Endodermal cell (in vitro differentiated cells): ENCODE measurements around the gene XYLT1. TPM values are rescaled to one million over a fixed set of nuclear protein-coding genes. Genes with fewer than 3 reads are reported as not detected.

Experiments
- DNase-seq: peaks from one replicate; pipeline ENCODE4 v3.0.0-alpha.2; 2017
- H3K27ac ChIP-seq: 2 replicates; pipeline ENCODE4 v1.5.1; 2013; ENCODE audit warnings: mild to moderate bottlenecking, low read depth, low read length, moderate library complexity
- H3K27me3 ChIP-seq: 2 replicates; pipeline ENCODE4 v1.6.1; 2013; ENCODE audit warnings: mild to moderate bottlenecking, low read length, moderate library complexity; ENCODE audit not compliant: insufficient read depth, control insufficient read depth, poor library complexity, severe bottlenecking
- H3K36me3 ChIP-seq: 2 replicates; pipeline ENCODE4 v1.7.0; 2013; ENCODE audit warnings: mild to moderate bottlenecking, low read length, moderate library complexity; ENCODE audit not compliant: control insufficient read depth, insufficient read depth
- H3K4me1 ChIP-seq: one replicate; pipeline ENCODE4 v1.7.0; 2013; ENCODE audit warnings: low read length; ENCODE audit not compliant: control insufficient read depth, insufficient read depth
- H3K4me3 ChIP-seq: 2 replicates; pipeline ENCODE4 v1.5.1; 2013; ENCODE audit warnings: mild to moderate bottlenecking, low read length, moderate library complexity
- H3K9ac ChIP-seq: 2 replicates; pipeline ENCODE4 v1.6.1; 2013; ENCODE audit warnings: mild to moderate bottlenecking, low read length, moderate library complexity; ENCODE audit not compliant: poor library complexity, severe bottlenecking; ENCODE audit errors: extremely low read depth
- H3K9me3 ChIP-seq: 2 replicates; pipeline ENCODE4 v1.6.1; 2013; ENCODE audit warnings: mild to moderate bottlenecking, low read length, moderate library complexity; ENCODE audit not compliant: control insufficient read depth
- H3K27ac Mint-ChIP-seq: 2 replicates; pipeline ENCODE4 v1.8.0; 2020; ENCODE audit warnings: mixed read lengths
- H3K27me3 Mint-ChIP-seq: 2 replicates; pipeline ENCODE4 v1.8.0; 2021; ENCODE audit warnings: mild to moderate bottlenecking, mixed read lengths; ENCODE audit not compliant: insufficient read depth
- H3K36me3 Mint-ChIP-seq: 2 replicates; pipeline ENCODE4 v1.8.0; 2020; ENCODE audit warnings: low read depth, mixed read lengths
- H3K4me1 Mint-ChIP-seq: 2 replicates; pipeline ENCODE4 v1.8.0; 2020; ENCODE audit warnings: mixed read lengths
- H3K4me3 Mint-ChIP-seq: 2 replicates; pipeline ENCODE4 v1.8.0; 2020; ENCODE audit warnings: mild to moderate bottlenecking, moderate library complexity, mixed read lengths
- H3K9me3 Mint-ChIP-seq: 2 replicates; pipeline ENCODE4 v1.8.0; 2020; ENCODE audit warnings: mild to moderate bottlenecking, mixed read lengths
- WGBS, 2 experiments: methylation state at CpG; one replicate each; pipeline versions ENCODE4 v1.1.5 to v1.1.7; 2013; ENCODE audit warnings: missing lambda C conversion rate in 2 of 2, mixed read lengths in 1 of 2; ENCODE audit not compliant: insufficient coverage in 1 of 2, insufficient read length in 1 of 2; 5-methylcytosine and 5-hydroxymethylcytosine counted together
- total RNA-seq, 2 donors: library from RNA; stranded (reverse); fragmentation: NEBNext Ultra II Directional in 1 of 2; extraction: Animal tissue kit (Norgen Biotek cat#: 25700) in 1 of 2; gene quantifications; 2 replicates in 1 of 2; 3 replicates in 1 of 2; pipeline ENCODE4 v1.2.1, GENCODE V29; 2021
- TF ChIP-seq, protein P1 (sequence below): fragments of 200-600 bp; sonication (generic); conservative IDR thresholded peaks from 2 replicates; pipeline ENCODE4 v1.5.0; 2021; ENCODE audit warnings: antibody characterized with exemption, mild to moderate bottlenecking

The XYLT1 gene
- total RNA-seq, 2 donors from 2014 or later, result 26.8 to 28.5 TPM

DNA sequence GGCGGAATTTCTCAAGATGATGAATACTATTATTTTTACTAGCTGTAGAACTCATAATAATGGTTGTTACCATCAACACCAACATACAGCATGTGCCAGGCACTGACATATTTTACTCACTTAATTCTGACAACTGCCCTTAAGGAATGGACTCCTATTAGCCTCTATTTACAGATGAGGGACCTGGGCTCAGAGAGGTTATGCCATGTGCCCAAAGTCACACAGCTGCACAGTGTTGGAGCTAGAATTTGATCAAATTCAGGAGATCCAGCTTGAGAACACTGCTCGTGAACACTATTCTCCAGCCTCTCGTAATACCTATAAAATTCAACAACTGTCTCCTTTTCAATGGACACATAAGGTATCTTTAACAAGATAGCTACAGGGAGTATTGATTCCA is 97.2 kb downstream of the XYLT1 start:
- DNase-seq, result no peak
- Histone ChIP-seq H3K9me3 (no peaks in the 10 kb centered on the region), H3K4me1 (no peaks in the 10 kb centered on the region), H3K27me3 (no peaks in the 10 kb centered on the region), H3K27ac (no peak overlapping the region), H3K4me3 (no peak overlapping the region), H3K36me3 (no peaks in the 10 kb centered on the region), H3K9ac (no peak overlapping the region)
- no peaks in the 10 kb centered on the region for H3K9me3 Mint-ChIP-seq
- no peaks in the 10 kb centered on the region for H3K27me3 Mint-ChIP-seq
- H3K4me1 Mint-ChIP-seq, result peaks cover 32% of the 10 kb centered on the region
- no peak overlapping the region for H3K4me3 Mint-ChIP-seq
- H3K27ac Mint-ChIP-seq, result no peak overlapping the region
- TF ChIP-seq, protein P1, sequence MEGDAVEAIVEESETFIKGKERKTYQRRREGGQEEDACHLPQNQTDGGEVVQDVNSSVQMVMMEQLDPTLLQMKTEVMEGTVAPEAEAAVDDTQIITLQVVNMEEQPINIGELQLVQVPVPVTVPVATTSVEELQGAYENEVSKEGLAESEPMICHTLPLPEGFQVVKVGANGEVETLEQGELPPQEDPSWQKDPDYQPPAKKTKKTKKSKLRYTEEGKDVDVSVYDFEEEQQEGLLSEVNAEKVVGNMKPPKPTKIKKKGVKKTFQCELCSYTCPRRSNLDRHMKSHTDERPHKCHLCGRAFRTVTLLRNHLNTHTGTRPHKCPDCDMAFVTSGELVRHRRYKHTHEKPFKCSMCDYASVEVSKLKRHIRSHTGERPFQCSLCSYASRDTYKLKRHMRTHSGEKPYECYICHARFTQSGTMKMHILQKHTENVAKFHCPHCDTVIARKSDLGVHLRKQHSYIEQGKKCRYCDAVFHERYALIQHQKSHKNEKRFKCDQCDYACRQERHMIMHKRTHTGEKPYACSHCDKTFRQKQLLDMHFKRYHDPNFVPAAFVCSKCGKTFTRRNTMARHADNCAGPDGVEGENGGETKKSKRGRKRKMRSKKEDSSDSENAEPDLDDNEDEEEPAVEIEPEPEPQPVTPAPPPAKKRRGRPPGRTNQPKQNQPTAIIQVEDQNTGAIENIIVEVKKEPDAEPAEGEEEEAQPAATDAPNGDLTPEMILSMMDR, result no peak
- WGBS, 2 experiments, result 95 to 100% methylated on average over 1 to 3 of the region's 3 CpGs
- no peaks in the 10 kb centered on the region for H3K36me3 Mint-ChIP-seq

DNA sequence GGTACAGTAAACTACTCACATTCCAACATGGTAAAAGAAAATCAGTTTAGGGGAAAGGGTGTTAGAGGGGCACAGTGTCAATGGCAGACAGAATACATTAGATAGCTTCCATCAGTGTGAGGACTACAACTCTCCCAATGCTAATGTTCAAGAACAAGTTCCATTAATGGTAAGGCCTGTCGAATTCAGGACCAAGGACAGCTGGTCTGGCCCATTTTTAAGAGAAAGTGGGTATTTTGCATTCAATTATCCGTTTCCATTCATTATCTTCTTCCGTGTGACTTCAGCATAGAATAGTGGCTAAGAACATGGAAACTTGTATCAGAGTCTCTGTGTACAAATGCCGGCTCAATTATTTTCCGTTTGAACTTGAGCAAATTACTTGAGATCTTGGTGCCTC is 98.4 kb downstream of the XYLT1 start:
- H3K27me3 Mint-ChIP-seq, result no peaks in the 10 kb centered on the region
- no peaks in the 10 kb centered on the region for H3K36me3 Mint-ChIP-seq
- H3K27ac Mint-ChIP-seq, result no peak overlapping the region
- 74 to 91% methylated on average over 5 of the region's 5 CpGs for WGBS, 2 experiments
- H3K36me3 ChIP-seq, result no peaks in the 10 kb centered on the region
- TF ChIP-seq, protein P1, result no peak
- no peak overlapping the region for H3K9ac ChIP-seq
- no peaks in the 10 kb centered on the region for H3K4me1 ChIP-seq
- no peaks in the 10 kb centered on the region for H3K9me3 ChIP-seq
- no peak for DNase-seq
- no peak overlapping the region for H3K4me3 ChIP-seq
- H3K4me3 Mint-ChIP-seq, result no peak overlapping the region
- peaks cover 34% of the 10 kb centered on the region for H3K4me1 Mint-ChIP-seq
- no peaks in the 10 kb centered on the region for H3K27me3 ChIP-seq
- no peak overlapping the region for H3K27ac ChIP-seq
- no peaks in the 10 kb centered on the region for H3K9me3 Mint-ChIP-seq

DNA sequence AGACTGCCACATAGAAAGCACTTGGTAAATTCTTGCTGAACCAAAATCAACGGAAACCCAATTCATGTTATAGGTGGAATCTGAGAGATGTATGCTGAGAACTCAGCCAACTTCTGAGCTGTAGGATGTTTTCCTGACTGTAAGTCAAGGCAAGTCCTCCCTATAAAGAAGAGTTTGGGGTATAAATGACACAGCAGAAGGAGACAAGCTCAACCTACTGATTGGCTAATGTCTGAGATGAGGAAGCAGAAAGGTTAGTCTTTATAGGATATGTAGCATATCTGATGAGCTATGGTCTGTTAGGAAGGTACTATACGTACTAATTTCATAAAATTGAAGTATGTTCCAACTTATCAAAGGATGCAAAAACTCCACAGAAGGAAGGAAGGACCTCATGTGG is 99.5 kb downstream of the XYLT1 start:
- 98 to 100% methylated on average over 1 to 2 of the region's 2 CpGs for WGBS, 2 experiments
- DNase-seq, result no peak
- Mint-ChIP-seq H3K36me3 (no peaks in the 10 kb centered on the region), H3K27me3 (no peaks in the 10 kb centered on the region), H3K27ac (no peak overlapping the region), H3K9me3 (no peaks in the 10 kb centered on the region), H3K4me1 (peaks cover 38% of the 10 kb centered on the region), H3K4me3 (no peak overlapping the region)
- Histone ChIP-seq H3K9ac (no peak overlapping the region), H3K36me3 (no peaks in the 10 kb centered on the region), H3K9me3 (no peaks in the 10 kb centered on the region), H3K27ac (no peak overlapping the region), H3K4me3 (no peak overlapping the region), H3K4me1 (no peaks in the 10 kb centered on the region), H3K27me3 (no peaks in the 10 kb centered on the region)
- TF ChIP-seq, protein P1, result no peak
